ENCODE measurements around the gene CASP4. TPM values are rescaled to one million over a fixed set of nuclear protein-coding genes. Genes with fewer than 3 reads are reported as not detected.

CASP4 gene
- total RNA-seq, 1 experiment from 2014 or later = 53.1 TPM

DNA sequence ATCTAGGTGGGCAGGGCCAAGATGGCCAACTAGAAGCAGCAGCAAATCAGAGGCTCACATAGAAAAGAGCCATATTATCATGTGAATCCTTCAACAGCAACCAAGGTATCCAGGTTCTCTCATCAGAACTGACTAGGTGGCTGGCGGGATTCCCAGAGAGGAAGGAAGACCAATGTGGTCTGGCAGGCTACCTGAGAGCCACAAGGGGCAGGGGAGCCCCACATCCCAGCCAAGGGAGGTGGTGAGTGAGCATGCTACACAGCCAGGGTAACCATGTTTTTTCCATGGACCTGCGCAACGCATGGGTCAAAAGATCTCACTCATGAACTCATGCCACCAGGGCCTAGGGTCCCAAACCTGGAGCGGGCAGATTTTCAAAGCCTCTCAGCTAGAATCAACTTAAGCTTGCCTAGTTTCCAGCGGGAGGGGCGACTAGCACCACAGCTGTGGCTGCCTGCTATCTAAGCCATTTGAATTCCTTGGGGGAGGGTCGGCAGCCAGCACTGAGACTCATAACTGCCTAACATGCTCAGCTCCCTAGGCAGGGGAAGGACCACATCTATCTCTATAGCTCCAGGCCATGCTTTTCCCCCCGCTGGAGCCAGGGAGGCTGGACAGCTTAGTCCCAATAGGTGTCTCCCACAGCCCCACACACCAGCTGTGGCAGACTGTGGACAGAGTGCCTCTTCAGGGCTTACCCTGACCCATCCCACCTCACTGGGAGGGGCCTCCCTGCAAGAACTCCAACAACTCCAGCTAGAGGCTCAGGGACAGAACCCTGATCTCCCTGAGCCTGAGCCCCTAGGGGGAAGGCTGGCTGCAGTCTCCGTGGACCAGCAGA, 41.4 kb downstream of the CASP4 start:
- CTCF ChIA-PET = no interaction called here
- BruUV-seq (replicated peaks) = no TSS peak
- no peaks in the 10 kb centered on the region for H3K27me3 Mint-ChIP-seq (ENCODE audit: unreplicated experiment)
- TF ChIP-seq, protein P1, sequence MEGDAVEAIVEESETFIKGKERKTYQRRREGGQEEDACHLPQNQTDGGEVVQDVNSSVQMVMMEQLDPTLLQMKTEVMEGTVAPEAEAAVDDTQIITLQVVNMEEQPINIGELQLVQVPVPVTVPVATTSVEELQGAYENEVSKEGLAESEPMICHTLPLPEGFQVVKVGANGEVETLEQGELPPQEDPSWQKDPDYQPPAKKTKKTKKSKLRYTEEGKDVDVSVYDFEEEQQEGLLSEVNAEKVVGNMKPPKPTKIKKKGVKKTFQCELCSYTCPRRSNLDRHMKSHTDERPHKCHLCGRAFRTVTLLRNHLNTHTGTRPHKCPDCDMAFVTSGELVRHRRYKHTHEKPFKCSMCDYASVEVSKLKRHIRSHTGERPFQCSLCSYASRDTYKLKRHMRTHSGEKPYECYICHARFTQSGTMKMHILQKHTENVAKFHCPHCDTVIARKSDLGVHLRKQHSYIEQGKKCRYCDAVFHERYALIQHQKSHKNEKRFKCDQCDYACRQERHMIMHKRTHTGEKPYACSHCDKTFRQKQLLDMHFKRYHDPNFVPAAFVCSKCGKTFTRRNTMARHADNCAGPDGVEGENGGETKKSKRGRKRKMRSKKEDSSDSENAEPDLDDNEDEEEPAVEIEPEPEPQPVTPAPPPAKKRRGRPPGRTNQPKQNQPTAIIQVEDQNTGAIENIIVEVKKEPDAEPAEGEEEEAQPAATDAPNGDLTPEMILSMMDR (IDR thresholded peaks at IDR 0.05; ENCODE audit: unreplicated experiment) = no peak
- H3K4me3 Mint-ChIP-seq (ENCODE audit: low read depth, unreplicated experiment) = no peak overlapping the region
- H3K9me3 Mint-ChIP-seq (ENCODE audit: low read depth, unreplicated experiment) = peaks cover 22% of the 10 kb centered on the region
- H3K36me3 Mint-ChIP-seq (ENCODE audit: insufficient read depth, unreplicated experiment) = no peaks in the 10 kb centered on the region
- DNase-seq = no peak
- no peaks in the 10 kb centered on the region for H3K4me1 Mint-ChIP-seq (ENCODE audit: low read depth, unreplicated experiment)
- H3K27ac Mint-ChIP-seq (ENCODE audit: unreplicated experiment) = no peak overlapping the region
- intact Hi-C loops (cut with micrococcal nuclease; ENCODE audit: unreplicated experiment) = no loop called here

DNA sequence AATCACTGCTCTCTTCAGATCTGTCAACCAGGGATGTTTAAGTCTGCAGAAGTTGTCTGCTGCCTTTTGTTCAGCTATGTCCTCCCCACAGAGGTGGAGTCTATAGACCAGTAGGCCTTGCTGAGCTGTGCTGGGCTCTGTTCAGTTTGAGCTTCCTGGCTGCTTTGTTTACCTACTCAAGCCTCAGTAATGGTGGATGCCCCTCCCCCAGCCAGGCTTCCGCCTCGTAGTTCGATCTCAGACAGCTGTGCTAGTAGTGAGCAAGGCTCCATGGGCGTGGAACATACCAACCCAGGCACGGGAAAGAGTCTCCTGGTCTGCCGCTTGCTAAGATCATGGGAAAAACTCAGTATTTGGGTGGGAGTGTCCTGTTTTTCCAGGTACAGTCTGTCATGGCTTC, 42.5 kb downstream of the CASP4 start:
- TF ChIP-seq, protein P1 (IDR thresholded peaks at IDR 0.05; ENCODE audit: unreplicated experiment) = no peak
- intact Hi-C loops (cut with micrococcal nuclease; ENCODE audit: unreplicated experiment) = no loop called here
- no peaks in the 10 kb centered on the region for H3K4me1 Mint-ChIP-seq (ENCODE audit: low read depth, unreplicated experiment)
- H3K9me3 Mint-ChIP-seq (ENCODE audit: low read depth, unreplicated experiment) = peaks cover 22% of the 10 kb centered on the region
- H3K4me3 Mint-ChIP-seq (ENCODE audit: low read depth, unreplicated experiment) = no peak overlapping the region
- H3K27ac Mint-ChIP-seq (ENCODE audit: unreplicated experiment) = no peak overlapping the region
- no TSS peak for BruUV-seq (replicated peaks)
- DNase-seq = no peak
- no peaks in the 10 kb centered on the region for H3K27me3 Mint-ChIP-seq (ENCODE audit: unreplicated experiment)
- H3K36me3 Mint-ChIP-seq (ENCODE audit: insufficient read depth, unreplicated experiment) = no peaks in the 10 kb centered on the region
- CTCF ChIA-PET = no interaction called here

DNA sequence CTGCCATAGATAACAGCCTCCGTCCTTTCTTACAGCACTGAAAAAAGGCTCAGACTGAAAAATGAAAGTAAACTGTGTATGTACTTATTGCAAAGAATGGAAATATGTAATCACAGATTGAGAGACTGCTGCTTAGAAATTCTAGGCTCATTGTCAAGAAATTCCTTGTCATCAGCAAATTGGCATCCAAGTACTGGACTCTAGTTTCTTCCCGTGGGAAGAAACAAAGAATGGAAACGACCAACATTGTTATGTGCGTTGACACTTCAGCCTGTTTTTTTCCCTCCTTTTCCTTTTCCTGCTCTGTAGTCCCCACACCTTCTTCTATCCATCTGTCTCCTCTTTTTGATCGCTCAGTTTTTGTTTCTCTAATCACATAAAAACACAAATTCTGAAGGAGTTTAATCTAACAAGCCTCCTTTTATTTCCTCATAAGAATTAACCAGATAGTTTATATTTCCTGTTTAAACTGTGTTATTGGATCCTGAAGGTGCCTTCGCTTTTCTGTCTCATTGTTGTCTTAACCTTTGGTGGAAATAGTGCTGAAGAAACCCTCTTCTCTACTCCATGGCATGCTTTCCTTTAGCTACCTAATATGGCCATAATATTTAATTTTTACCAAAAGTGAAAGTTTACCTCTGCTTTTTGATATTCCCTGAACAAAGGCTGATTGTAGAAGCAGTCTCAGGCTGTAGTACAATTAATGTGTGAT, 50.1 kb downstream of the CASP4 start:
- DNase-seq = no peak
- Mint-ChIP-seq H3K27me3 (ENCODE audit: unreplicated experiment) (no peaks in the 10 kb centered on the region), H3K36me3 (ENCODE audit: insufficient read depth, unreplicated experiment) (no peaks in the 10 kb centered on the region), H3K4me1 (ENCODE audit: low read depth, unreplicated experiment) (peaks cover 20% of the 10 kb centered on the region), H3K4me3 (ENCODE audit: low read depth, unreplicated experiment) (peak overlapping the region; percentile 55), H3K9me3 (ENCODE audit: low read depth, unreplicated experiment) (peaks cover 4% of the 10 kb centered on the region), H3K27ac (ENCODE audit: unreplicated experiment) (peak overlapping the region; percentile 56)
- no TSS peak for BruUV-seq (replicated peaks)
- intact Hi-C loops (cut with micrococcal nuclease; ENCODE audit: unreplicated experiment) = no loop called here
- CTCF ChIA-PET = no interaction called here
- TF ChIP-seq, protein P1 (IDR thresholded peaks at IDR 0.05; ENCODE audit: unreplicated experiment) = no peak

DNA sequence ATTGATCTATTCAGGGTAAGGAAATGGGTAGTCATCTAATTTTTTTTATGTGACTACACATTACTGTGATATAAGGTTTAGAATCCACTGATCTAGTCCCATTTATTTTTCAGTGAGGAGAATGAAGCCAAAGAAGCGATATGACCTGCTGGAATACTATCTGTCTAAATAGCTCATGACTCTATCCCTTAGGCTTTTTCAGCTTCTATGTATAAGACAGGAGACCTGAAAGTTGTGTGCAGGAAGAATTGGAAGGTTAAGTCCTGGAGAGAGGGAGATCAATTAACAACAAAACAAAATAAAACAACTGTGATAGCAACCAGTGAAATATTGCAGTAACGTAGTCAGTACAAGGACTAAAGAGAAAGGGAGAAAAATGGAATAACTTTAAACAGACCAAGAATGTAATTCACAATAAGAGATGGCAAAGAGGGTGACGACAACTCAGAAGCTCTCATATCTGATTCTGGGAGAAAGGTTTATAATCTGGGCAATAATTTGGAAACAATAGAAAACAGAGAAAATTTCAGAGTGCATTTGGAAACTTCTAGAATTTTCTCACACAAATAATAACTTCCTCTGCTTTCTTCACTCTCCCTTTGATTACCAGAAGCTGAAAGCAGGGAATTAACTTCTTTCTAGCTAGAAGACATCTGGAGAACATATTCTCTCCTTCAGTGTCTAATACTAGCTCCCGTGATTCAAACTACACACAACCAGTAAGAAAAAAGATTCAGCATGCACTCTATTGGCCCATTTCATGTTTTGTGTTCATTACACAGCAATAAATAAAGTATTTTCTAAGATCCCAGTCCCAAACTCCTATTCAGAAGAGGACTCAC, 50.9 kb downstream of the CASP4 start:
- H3K27me3 Mint-ChIP-seq (ENCODE audit: unreplicated experiment) = no peaks in the 10 kb centered on the region
- TF ChIP-seq, protein P1 (IDR thresholded peaks at IDR 0.05; ENCODE audit: unreplicated experiment) = no peak
- H3K36me3 Mint-ChIP-seq (ENCODE audit: insufficient read depth, unreplicated experiment) = no peaks in the 10 kb centered on the region
- no peak for DNase-seq
- no peak overlapping the region for H3K27ac Mint-ChIP-seq (ENCODE audit: unreplicated experiment)
- peak overlapping the region; percentile 55 for H3K4me3 Mint-ChIP-seq (ENCODE audit: low read depth, unreplicated experiment)
- BruUV-seq (replicated peaks) = no TSS peak
- H3K4me1 Mint-ChIP-seq (ENCODE audit: low read depth, unreplicated experiment) = peaks cover 20% of the 10 kb centered on the region
- no peaks in the 10 kb centered on the region for H3K9me3 Mint-ChIP-seq (ENCODE audit: low read depth, unreplicated experiment)
- CTCF ChIA-PET = interaction anchor here (0.5 kb wide), 1 partner anchor 1487 kb away, joined by 3 read pairs; no protein-coding TSS in a partner anchor
- intact Hi-C loops (cut with micrococcal nuclease; ENCODE audit: unreplicated experiment) = no loop called here
